ENCODE measurements around the gene TRAF3IP1. TPM values are rescaled to one million over a fixed set of nuclear protein-coding genes. Genes with fewer than 3 reads are reported as not detected.
"Not testable (repeated sequence)": the region's sequence is repeated elsewhere in the genome, so short reads cannot be mapped to it uniquely, and the experiment has no call there.

TRAF3IP1 gene
- 10 to 100 TPM in 7 of 9 donors, 1 to 10 TPM in 2; 3.8 to 20.3 (median 13.8) TPM for total RNA-seq
- polyA plus RNA-seq = 1 to 10 TPM; 6.3 to 7.8 TPM
- long read RNA-seq, donor 1, partial matches to known transcripts = 6 of 17 reads
- long read RNA-seq, donor 1, other reads (novel, unspliced or antisense) = 11 of 17 reads
- long read RNA-seq, donor 2, partial matches to known transcripts = 1 of 2 reads
- long read RNA-seq, donor 2, other reads (novel, unspliced or antisense) = 1 of 2 reads
- long read RNA-seq, donor 3, partial matches to known transcripts = 0 of 15 reads
- long read RNA-seq, donor 3, other reads (novel, unspliced or antisense) = 15 of 15 reads

DNA sequence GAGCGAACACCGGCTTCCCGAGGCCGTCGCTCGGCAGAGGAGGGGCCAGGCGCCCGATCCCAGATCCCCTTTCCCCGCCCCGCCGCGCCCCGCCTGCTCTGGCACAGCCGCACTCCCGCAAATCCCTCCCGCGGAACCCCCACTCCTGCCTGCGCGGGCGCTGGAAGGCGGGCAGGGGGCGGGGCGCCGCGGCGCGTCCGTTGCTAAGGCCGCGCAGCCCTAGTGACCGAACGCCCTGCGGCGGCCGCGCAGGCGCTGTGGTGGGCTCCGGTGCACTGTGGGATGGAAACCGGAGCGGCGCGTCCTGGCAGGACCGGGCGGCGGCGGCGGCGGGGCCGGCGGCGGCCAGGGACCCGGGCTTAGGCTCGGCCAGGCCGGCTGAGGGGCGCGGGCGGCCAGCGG, at the start of gene TRAF3IP1:
TRAF3IP1 (plus strand) TSS at position 273 of the 402 bp plus-strand sequence. CDS start 145 bp downstream, outside the sequence.
- peaks cover 0 to 5% (median 0%) of the 10 kb centered on the region in 9 donors for H3K36me3 ChIP-seq
- peak; percentile 94 to 96 (median 95) for DNase-seq
- H3K4me3 ChIP-seq = peak within 1 kb of the TSS; percentile 59 to 96 (median 81)
- intact Hi-C loops (cut with DNase I) = loop anchor here in 1 of 10 donors (2.0 kb wide), 1 partner anchor 31 kb away; the partner anchor contains the start of gene PER2
- peaks cover 0 to 29% (median 14%) of the 10 kb centered on the region in 12 donors for H3K4me1 ChIP-seq
- peak within 1 kb of the TSS in 10 of 12 donors; percentile 32 to 76 (median 56) for H3K27ac ChIP-seq
- TF ChIP-seq POLR2A (IDR thresholded peaks at IDR 0.05) = no peak
- TF ChIP-seq, protein P1, sequence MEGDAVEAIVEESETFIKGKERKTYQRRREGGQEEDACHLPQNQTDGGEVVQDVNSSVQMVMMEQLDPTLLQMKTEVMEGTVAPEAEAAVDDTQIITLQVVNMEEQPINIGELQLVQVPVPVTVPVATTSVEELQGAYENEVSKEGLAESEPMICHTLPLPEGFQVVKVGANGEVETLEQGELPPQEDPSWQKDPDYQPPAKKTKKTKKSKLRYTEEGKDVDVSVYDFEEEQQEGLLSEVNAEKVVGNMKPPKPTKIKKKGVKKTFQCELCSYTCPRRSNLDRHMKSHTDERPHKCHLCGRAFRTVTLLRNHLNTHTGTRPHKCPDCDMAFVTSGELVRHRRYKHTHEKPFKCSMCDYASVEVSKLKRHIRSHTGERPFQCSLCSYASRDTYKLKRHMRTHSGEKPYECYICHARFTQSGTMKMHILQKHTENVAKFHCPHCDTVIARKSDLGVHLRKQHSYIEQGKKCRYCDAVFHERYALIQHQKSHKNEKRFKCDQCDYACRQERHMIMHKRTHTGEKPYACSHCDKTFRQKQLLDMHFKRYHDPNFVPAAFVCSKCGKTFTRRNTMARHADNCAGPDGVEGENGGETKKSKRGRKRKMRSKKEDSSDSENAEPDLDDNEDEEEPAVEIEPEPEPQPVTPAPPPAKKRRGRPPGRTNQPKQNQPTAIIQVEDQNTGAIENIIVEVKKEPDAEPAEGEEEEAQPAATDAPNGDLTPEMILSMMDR (IDR thresholded peaks at IDR 0.05) = peak in 1 of 12 donors; percentile 7
- no peaks in the 10 kb centered on the region for H3K27me3 ChIP-seq
- no peaks in the 10 kb centered on the region for H3K9me3 ChIP-seq
- WGBS, 4 donors = 0% methylated on average over 2 to 58 of the region's 58 CpGs
- ATAC-seq = peak; percentile 93 to 98 (median 97)

GRCh38 chr2:238270606-238271005, 49.7 kb upstream of the TRAF3IP1 start:
- ATAC-seq = no peak
- TF ChIP-seq, protein P1 (IDR thresholded peaks at IDR 0.05) = no peak
- TF ChIP-seq POLR2A (IDR thresholded peaks at IDR 0.05) = no peak

DNA sequence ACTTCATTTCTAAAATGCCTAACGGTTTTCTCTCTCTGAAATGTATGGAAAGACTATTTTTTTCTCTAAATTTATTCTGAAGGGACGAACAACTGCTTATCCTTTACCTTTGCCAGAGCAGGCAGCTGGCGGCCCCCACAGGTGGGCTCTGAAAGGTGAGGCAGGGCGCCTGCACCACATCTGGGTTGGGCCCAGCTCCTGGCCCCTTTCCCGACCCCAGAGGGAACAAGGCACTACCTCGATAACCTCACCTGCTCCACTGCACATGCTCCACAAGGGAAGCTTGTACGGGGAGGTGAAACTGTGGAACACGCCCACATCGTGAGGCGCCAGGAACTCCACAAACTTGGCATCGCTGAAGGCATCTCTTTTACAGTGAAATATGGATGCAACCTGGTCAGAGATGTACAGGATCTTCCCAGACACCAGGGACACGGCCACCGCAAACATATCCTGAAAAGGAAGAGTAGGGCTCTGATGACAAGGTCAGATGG, 49.2 kb upstream of the TRAF3IP1 start:
- no peaks in the 10 kb centered on the region for H3K9me3 ChIP-seq
- intact Hi-C loops (cut with DNase I) = no loop called here
- peaks cover 0 to 3% (median 0%) of the 10 kb centered on the region in 12 donors for H3K4me1 ChIP-seq
- H3K27me3 ChIP-seq = no peaks in the 10 kb centered on the region
- H3K27ac ChIP-seq = no peak overlapping the region
- WGBS, 4 donors = 85 to 93% (median 91%) methylated on average over 13 of the region's 13 CpGs
- no peak for ATAC-seq
- DNase-seq = peak in 1 of 5 donors; percentile 12
- H3K36me3 ChIP-seq = peaks cover 2 to 97% (median 82%) of the 10 kb centered on the region in 9 donors
- H3K4me3 ChIP-seq = no peak overlapping the region
- TF ChIP-seq POLR2A (IDR thresholded peaks at IDR 0.05) = no peak
- TF ChIP-seq, protein P1 (IDR thresholded peaks at IDR 0.05) = no peak

More at GRCh38 chr2:238270606-238271005, 49.7 kb upstream of the TRAF3IP1 start:
- peak in 1 of 5 donors; percentile 22 for DNase-seq
- Histone ChIP-seq H3K4me1 (peaks cover 0 to 3% (median 0%) of the 10 kb centered on the region in 12 donors), H3K36me3 (peaks cover 1 to 97% (median 82%) of the 10 kb centered on the region in 9 donors), H3K27me3 (no peaks in the 10 kb centered on the region), H3K4me3 (no peak overlapping the region), H3K27ac (no peak overlapping the region), H3K9me3 (no peaks in the 10 kb centered on the region)
- intact Hi-C loops (cut with DNase I) = no loop called here
- WGBS, 4 donors = 85 to 92% (median 87%) methylated on average over 9 of the region's 9 CpGs

- H3K4me1 ChIP-seq; H3K27ac ChIP-seq; intact Hi-C loops (cut with DNase I); H3K9me3 ChIP-seq; DNase-seq; H3K4me3 ChIP-seq; H3K27me3 ChIP-seq; ATAC-seq: not testable (repeated sequence)
- 74 to 77% (median 76%) methylated on average over 8 of the region's 8 CpGs for WGBS, 4 donors
- peaks cover 2 to 97% (median 88%) of the 10 kb centered on the region in 9 donors for H3K36me3 ChIP-seq
These were observed 48.6 kb upstream of the TRAF3IP1 start for GRCh38 chr2:238271686-238272085.
